NT2/D1 (cell line): ENCODE results near the gene FGF4.

Experiments
- SUZ12 ChIP-seq: IDR thresholded peaks from 2 replicates; pipeline ENCODE4 v1.6.1; 2011; ENCODE audit not compliant: insufficient read length, insufficient read depth; ENCODE audit errors: extremely low read depth
- YY1 ChIP-seq: IDR thresholded peaks from 2 replicates; pipeline ENCODE4 v1.6.1; 2011; ENCODE audit not compliant: insufficient read length, insufficient read depth

DNA sequence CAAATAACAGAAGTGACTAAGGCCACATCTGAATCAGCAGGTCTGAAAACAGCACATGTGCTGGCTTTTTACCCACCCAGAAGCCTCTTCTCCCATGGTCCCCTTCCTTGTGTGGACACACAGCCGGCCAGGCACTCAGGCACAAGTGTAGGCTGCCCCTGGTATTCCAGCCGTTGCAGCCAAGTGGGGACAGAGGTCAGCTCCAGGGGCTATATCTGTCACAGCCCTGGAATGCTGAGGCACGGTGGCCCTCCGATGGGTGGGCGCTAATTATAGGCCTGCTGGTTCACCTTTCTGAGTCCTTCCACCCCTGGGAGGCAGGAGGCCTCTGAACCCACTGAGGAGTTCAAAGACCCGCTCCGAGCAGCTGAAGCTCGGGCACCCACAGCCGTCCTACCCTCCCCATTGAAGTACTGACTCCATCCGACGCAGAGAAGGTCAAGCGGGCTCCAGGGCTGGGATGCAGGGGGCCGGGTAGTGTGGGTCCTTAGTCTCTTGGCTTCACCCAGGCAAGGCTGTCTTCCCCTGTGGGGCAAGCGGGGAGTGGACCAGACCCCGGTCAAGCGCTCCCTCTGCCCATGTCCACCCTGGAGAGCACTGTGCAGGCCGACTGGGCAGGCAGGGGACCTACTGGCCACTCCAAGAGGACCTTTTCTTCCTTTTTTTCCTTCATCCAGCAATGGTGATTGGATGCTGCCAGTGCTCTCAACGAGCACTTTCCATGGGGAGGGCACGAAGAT lies 29.8 kb upstream of the FGF4 start:
- TF ChIP-seq YY1 (no peak), SUZ12 (no peak)
